ENCODE results near the gene RANBP9. TPM values are rescaled to one million over a fixed set of nuclear protein-coding genes. Genes with fewer than 3 reads are reported as not detected.

Gene RANBP9
- total RNA-seq, 1 donor from 2014 or later, result 50.2 TPM

- Mint-ChIP-seq H3K9me3 (ENCODE audit: unreplicated experiment) (peaks cover 2% of the 10 kb centered on the region), H3K27me3 (ENCODE audit: unreplicated experiment) (peaks cover 3% of the 10 kb centered on the region), H3K27ac (ENCODE audit: unreplicated experiment) (peak overlapping the region; percentile 57), H3K36me3 (ENCODE audit: unreplicated experiment) (no peaks in the 10 kb centered on the region), H3K4me1 (ENCODE audit: low read depth, unreplicated experiment) (no peaks in the 10 kb centered on the region), H3K4me3 (ENCODE audit: unreplicated experiment) (peak overlapping the region; percentile 86)
- no peak for DNase-seq
- TF ChIP-seq, protein P1, sequence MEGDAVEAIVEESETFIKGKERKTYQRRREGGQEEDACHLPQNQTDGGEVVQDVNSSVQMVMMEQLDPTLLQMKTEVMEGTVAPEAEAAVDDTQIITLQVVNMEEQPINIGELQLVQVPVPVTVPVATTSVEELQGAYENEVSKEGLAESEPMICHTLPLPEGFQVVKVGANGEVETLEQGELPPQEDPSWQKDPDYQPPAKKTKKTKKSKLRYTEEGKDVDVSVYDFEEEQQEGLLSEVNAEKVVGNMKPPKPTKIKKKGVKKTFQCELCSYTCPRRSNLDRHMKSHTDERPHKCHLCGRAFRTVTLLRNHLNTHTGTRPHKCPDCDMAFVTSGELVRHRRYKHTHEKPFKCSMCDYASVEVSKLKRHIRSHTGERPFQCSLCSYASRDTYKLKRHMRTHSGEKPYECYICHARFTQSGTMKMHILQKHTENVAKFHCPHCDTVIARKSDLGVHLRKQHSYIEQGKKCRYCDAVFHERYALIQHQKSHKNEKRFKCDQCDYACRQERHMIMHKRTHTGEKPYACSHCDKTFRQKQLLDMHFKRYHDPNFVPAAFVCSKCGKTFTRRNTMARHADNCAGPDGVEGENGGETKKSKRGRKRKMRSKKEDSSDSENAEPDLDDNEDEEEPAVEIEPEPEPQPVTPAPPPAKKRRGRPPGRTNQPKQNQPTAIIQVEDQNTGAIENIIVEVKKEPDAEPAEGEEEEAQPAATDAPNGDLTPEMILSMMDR (IDR thresholded peaks at IDR 0.05; ENCODE audit: partially characterized antibody, unreplicated experiment), result no peak
These were observed 137.9 kb downstream of the RANBP9 start for GRCh38 chr6:13573669-13574110.

DNA sequence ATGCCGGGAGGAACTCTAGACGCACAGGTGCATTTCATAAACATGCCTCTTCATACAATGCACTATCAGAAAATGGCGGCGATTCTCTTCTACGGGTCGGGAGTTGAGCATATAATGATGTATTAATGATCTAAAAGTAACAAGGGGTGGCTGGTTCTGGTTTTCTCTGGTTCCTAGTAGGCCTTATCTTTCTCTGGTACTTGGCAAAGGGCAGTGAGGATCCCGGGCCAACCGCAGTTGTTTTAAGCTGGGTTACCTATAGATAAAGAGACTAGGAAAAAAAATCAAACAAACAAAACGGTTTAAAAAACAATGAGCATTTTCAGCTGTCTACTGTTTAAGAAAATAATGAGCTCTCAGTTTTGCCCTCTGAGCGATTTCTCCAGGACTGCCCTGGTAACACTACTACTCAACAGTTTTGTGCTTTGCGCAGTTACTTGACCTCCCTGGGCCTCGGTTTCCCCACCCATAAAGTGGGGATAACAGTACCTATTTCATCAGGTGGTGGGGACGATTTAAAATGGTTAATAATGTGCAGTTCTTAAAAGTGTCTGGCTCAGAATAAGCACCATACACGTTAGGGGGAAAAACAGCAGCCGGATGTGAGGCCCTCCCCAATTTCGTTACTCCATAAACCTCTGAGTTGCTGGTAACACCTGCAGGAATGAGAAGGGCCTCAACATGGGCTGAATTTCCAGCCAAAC, 138.5 kb downstream of the RANBP9 start:
- no peaks in the 10 kb centered on the region for H3K4me1 Mint-ChIP-seq (ENCODE audit: low read depth, unreplicated experiment)

GRCh38 chr6:13572240-13572639, 139.4 kb downstream of the RANBP9 start:
- no peak overlapping the region for H3K4me3 Mint-ChIP-seq (ENCODE audit: unreplicated experiment)
- peaks cover 3% of the 10 kb centered on the region for H3K27me3 Mint-ChIP-seq (ENCODE audit: unreplicated experiment)
- no peak for DNase-seq
- H3K36me3 Mint-ChIP-seq (ENCODE audit: unreplicated experiment), result no peaks in the 10 kb centered on the region
- H3K9me3 Mint-ChIP-seq (ENCODE audit: unreplicated experiment), result peaks cover 2% of the 10 kb centered on the region
- H3K4me1 Mint-ChIP-seq (ENCODE audit: low read depth, unreplicated experiment), result no peaks in the 10 kb centered on the region
- H3K27ac Mint-ChIP-seq (ENCODE audit: unreplicated experiment), result no peak overlapping the region
- TF ChIP-seq, protein P1 (IDR thresholded peaks at IDR 0.05; ENCODE audit: partially characterized antibody, unreplicated experiment), result no peak

More for the DNA sequence above, 138.5 kb downstream of the RANBP9 start:
- Mint-ChIP-seq H3K36me3 (ENCODE audit: unreplicated experiment) (no peaks in the 10 kb centered on the region), H3K4me3 (ENCODE audit: unreplicated experiment) (peak overlapping the region; percentile 86), H3K27ac (ENCODE audit: unreplicated experiment) (no peak overlapping the region), H3K27me3 (ENCODE audit: unreplicated experiment) (peaks cover 3% of the 10 kb centered on the region), H3K9me3 (ENCODE audit: unreplicated experiment) (peaks cover 2% of the 10 kb centered on the region)
- TF ChIP-seq, protein P1 (IDR thresholded peaks at IDR 0.05; ENCODE audit: partially characterized antibody, unreplicated experiment), result no peak
- DNase-seq, result no peak

Other genes starting within 250 kb of the RANBP9 start
- 4.1 TPM for gene GFOD1, start 224.2 kb downstream of the RANBP9 start, total RNA-seq (ENCODE audit: unreplicated experiment)
- 4.9 TPM for gene SIRT5, start 137.2 kb downstream of the RANBP9 start, total RNA-seq (ENCODE audit: unreplicated experiment)
- gene NOL7, start 96.5 kb downstream of the RANBP9 start, total RNA-seq (ENCODE audit: unreplicated experiment), result 28.0 TPM
- gene MCUR1, start 102.7 kb upstream of the RANBP9 start, total RNA-seq (ENCODE audit: unreplicated experiment), result 14.1 TPM
- 1.8 TPM for gene RNF182, start 213.1 kb upstream of the RANBP9 start, total RNA-seq (ENCODE audit: unreplicated experiment)

All from glutamatergic neuron (in vitro differentiated cells).